ENCODE data around the gene TUBA4A.
A peak's percentile ranks its signal among the peaks of the same experiment; 100 is the strongest.

DNA sequence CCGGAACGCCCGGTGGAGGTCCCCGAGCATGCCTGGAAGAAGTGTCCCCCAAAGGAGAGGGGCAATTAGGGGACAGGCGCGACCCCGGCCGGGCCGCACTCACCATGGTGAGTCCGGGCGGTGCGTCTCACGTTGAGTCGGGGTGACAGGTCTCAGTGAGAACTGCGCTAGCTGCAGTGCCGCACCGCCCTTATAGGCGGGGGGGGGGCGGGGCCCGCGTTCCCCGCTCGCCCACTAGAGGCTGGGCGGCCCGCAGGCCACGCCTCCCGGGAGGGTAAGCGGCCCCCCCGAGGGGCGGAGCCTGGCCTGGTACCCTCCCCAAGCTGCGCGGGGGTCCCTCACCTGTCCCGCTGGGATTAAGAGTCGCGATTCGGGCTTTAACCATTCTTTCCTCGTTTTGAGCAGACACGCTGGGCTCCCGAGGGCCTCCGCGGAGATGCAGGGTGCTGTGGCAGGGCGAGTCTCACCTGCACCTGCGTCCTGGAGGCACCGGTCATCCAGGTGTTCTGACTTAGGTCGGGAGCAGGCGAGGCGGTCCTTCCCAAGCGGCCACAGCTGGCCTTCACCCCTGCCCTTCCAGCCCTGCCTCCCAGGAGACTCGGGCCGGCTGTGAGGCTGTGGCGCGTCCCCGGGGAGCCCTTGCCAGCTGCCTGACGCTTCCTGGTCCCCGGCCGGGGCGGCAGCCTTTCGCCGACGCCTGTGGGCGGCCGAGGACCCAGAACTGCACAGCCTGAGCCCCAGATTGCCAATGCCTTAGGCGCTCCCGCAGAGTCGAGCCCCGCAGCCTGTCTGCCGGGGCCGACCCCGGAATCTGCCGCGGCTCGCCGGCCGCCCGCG lies at the start of gene TUBA4A:
- no peak for TF ChIP-seq YY1 (tag by site-specific recombination; IDR thresholded peaks at IDR 0.05)
- TF ChIP-seq MZF1 (tag by site-specific recombination; IDR thresholded peaks at IDR 0.05; ENCODE audit: borderline replicate concordance) = no peak
- 0 out of 2 replicates have a peak, but pooled peaks have one; percentile 6 for TF ChIP-seq CTCF (tag by site-specific recombination; IDR thresholded peaks at IDR 0.05)
- TF ChIP-seq, protein P1, sequence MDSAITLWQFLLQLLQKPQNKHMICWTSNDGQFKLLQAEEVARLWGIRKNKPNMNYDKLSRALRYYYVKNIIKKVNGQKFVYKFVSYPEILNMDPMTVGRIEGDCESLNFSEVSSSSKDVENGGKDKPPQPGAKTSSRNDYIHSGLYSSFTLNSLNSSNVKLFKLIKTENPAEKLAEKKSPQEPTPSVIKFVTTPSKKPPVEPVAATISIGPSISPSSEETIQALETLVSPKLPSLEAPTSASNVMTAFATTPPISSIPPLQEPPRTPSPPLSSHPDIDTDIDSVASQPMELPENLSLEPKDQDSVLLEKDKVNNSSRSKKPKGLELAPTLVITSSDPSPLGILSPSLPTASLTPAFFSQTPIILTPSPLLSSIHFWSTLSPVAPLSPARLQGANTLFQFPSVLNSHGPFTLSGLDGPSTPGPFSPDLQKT (IDR thresholded peaks at IDR 0.05; ENCODE audit: borderline replicate concordance, low read depth, low read length) = no peak
- TF ChIP-seq, protein P2, sequence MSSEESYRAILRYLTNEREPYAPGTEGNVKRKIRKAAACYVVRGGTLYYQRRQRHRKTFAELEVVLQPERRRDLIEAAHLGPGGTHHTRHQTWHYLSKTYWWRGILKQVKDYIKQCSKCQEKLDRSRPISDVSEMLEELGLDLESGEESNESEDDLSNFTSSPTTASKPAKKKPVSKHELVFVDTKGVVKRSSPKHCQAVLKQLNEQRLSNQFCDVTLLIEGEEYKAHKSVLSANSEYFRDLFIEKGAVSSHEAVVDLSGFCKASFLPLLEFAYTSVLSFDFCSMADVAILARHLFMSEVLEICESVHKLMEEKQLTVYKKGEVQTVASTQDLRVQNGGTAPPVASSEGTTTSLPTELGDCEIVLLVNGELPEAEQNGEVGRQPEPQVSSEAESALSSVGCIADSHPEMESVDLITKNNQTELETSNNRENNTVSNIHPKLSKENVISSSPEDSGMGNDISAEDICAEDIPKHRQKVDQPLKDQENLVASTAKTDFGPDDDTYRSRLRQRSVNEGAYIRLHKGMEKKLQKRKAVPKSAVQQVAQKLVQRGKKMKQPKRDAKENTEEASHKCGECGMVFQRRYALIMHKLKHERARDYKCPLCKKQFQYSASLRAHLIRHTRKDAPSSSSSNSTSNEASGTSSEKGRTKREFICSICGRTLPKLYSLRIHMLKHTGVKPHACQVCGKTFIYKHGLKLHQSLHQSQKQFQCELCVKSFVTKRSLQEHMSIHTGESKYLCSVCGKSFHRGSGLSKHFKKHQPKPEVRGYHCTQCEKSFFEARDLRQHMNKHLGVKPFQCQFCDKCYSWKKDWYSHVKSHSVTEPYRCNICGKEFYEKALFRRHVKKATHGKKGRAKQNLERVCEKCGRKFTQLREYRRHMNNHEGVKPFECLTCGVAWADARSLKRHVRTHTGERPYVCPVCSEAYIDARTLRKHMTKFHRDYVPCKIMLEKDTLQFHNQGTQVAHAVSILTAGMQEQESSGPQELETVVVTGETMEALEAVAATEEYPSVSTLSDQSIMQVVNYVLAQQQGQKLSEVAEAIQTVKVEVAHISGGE (tag by site-specific recombination; conservative IDR thresholded peaks at IDR 0.05; ENCODE audit: low read depth) = no peak
- no peak for TF ChIP-seq TCF7L2 (IDR thresholded peaks at IDR 0.05; ENCODE audit: borderline replicate concordance, low read depth, low read length)
- no peak for TF ChIP-seq ZNF24 (tag by site-specific recombination; IDR thresholded peaks at IDR 0.05)
- TF ChIP-seq ZNF391 (tag by site-specific recombination; IDR thresholded peaks at IDR 0.05; ENCODE audit: borderline replicate concordance, low read depth) = no peak
- TF ChIP-seq ZNF140 (tag by site-specific recombination; IDR thresholded peaks at IDR 0.05) = no peak
- TF ChIP-seq, protein P3, sequence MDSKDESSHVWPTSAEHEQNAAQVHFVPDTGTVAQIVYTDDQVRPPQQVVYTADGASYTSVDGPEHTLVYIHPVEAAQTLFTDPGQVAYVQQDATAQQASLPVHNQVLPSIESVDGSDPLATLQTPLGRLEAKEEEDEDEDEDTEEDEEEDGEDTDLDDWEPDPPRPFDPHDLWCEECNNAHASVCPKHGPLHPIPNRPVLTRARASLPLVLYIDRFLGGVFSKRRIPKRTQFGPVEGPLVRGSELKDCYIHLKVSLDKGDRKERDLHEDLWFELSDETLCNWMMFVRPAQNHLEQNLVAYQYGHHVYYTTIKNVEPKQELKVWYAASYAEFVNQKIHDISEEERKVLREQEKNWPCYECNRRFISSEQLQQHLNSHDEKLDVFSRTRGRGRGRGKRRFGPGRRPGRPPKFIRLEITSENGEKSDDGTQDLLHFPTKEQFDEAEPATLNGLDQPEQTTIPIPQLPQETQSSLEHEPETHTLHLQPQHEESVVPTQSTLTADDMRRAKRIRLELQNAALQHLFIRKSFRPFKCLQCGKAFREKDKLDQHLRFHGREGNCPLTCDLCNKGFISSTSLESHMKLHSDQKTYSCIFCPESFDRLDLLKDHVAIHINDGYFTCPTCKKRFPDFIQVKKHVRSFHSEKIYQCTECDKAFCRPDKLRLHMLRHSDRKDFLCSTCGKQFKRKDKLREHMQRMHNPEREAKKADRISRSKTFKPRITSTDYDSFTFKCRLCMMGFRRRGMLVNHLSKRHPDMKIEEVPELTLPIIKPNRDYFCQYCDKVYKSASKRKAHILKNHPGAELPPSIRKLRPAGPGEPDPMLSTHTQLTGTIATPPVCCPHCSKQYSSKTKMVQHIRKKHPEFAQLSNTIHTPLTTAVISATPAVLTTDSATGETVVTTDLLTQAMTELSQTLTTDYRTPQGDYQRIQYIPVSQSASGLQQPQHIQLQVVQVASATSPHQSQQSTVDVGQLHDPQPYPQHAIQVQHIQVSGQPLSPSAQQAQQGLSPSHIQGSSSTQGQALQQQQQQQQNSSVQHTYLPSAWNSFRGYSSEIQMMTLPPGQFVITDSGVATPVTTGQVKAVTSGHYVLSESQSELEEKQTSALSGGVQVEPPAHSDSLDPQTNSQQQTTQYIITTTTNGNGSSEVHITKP (tag by site-specific recombination; IDR thresholded peaks at IDR 0.05) = no peak; the same call in 1 of the 2 replicates
- TF ChIP-seq WT1 (tag by site-specific recombination; IDR thresholded peaks at IDR 0.05) = no peak
- TF ChIP-seq REST (tag by site-specific recombination; IDR thresholded peaks at IDR 0.05) = no peak
- TF ChIP-seq ZBTB48 (tag by site-specific recombination; IDR thresholded peaks at IDR 0.05) = peak; percentile 67
- no peak for TF ChIP-seq ZNF350 (tag by site-specific recombination; IDR thresholded peaks at IDR 0.05)
